ENCODE measurements around the gene DMBT1. TPM values are rescaled to one million over a fixed set of nuclear protein-coding genes. Genes with fewer than 3 reads are reported as not detected.

DMBT1 gene
- total RNA-seq, 4 donors from 2014 or later: 0.15 to 0.62 (median 0.31) TPM

- no peak overlapping the region for H3K4me3 ChIP-seq
- no peaks in the 10 kb centered on the region for H3K4me1 ChIP-seq
- no peak overlapping the region for H3K27ac ChIP-seq
- H3K9me3 ChIP-seq: no peaks in the 10 kb centered on the region
- TF ChIP-seq EP300 (IDR thresholded peaks at IDR 0.05) (no peak), POLR2AphosphoS5 (IDR thresholded peaks at IDR 0.05) (no peak), CTCF (IDR thresholded peaks at IDR 0.05) (no peak), POLR2A (IDR thresholded peaks at IDR 0.05) (no peak)
- no peaks in the 10 kb centered on the region for H3K27me3 ChIP-seq
- 66% methylated on average over 5 of the region's 6 CpGs for WGBS
- no peaks in the 10 kb centered on the region for H3K36me3 ChIP-seq
- DNase-seq (ENCODE audit: low spot score in 2 of 2): peak in 1 of 2 donors; percentile 10
Observed at GRCh38 chr10:122660696-122661095, 100.1 kb downstream of the DMBT1 start.

GRCh38 chr10:122662231-122662630, 101.7 kb downstream of the DMBT1 start:
- peak; percentile 32 to 59 for DNase-seq (ENCODE audit: low spot score in 2 of 2)
- Histone ChIP-seq H3K4me3 (no peak overlapping the region), H3K9me3 (no peaks in the 10 kb centered on the region), H3K27ac (no peak overlapping the region), H3K4me1 (no peaks in the 10 kb centered on the region), H3K27me3 (peaks cover under 1% of the 10 kb centered on the region), H3K36me3 (no peaks in the 10 kb centered on the region)
- TF ChIP-seq POLR2AphosphoS5 (IDR thresholded peaks at IDR 0.05) (no peak), EP300 (IDR thresholded peaks at IDR 0.05) (no peak), POLR2A (IDR thresholded peaks at IDR 0.05) (no peak), CTCF (IDR thresholded peaks at IDR 0.05) (no peak)
- 58% methylated on average over 6 of the region's 6 CpGs for WGBS

- WGBS: 89% methylated on average over 4 of the region's 5 CpGs
- no peaks in the 10 kb centered on the region for H3K4me1 ChIP-seq
Observed at GRCh38 chr10:122663516-122664130, 103.1 kb downstream of the DMBT1 start.

GRCh38 chr10:122664501-122664900, 103.9 kb downstream of the DMBT1 start:
- Histone ChIP-seq H3K36me3 (no peaks in the 10 kb centered on the region), H3K4me3 (no peak overlapping the region), H3K27ac (no peak overlapping the region), H3K4me1 (no peaks in the 10 kb centered on the region), H3K27me3 (peaks cover 3% of the 10 kb centered on the region), H3K9me3 (no peaks in the 10 kb centered on the region)
- WGBS: 77% methylated on average over 8 of the region's 8 CpGs
- TF ChIP-seq POLR2AphosphoS5 (IDR thresholded peaks at IDR 0.05): no peak
- TF ChIP-seq CTCF (IDR thresholded peaks at IDR 0.05): no peak
- DNase-seq (ENCODE audit: low spot score in 2 of 2): peak; percentile 46 to 71

More at GRCh38 chr10:122663516-122664130, 103.1 kb downstream of the DMBT1 start:
- Histone ChIP-seq H3K27ac (no peak overlapping the region), H3K36me3 (no peaks in the 10 kb centered on the region), H3K4me3 (no peak overlapping the region), H3K27me3 (peaks cover 3% of the 10 kb centered on the region), H3K9me3 (no peaks in the 10 kb centered on the region)
- TF ChIP-seq POLR2AphosphoS5 (IDR thresholded peaks at IDR 0.05) (no peak), EP300 (IDR thresholded peaks at IDR 0.05) (no peak), CTCF (IDR thresholded peaks at IDR 0.05) (no peak), POLR2A (IDR thresholded peaks at IDR 0.05) (no peak)
- peak; percentile 41 to 57 for DNase-seq (ENCODE audit: low spot score in 2 of 2)

GRCh38 chr10:122665329-122665860, 104.8 kb downstream of the DMBT1 start:
- no peaks in the 10 kb centered on the region for H3K4me1 ChIP-seq
- no peak overlapping the region for H3K27ac ChIP-seq
- H3K36me3 ChIP-seq: no peaks in the 10 kb centered on the region
- TF ChIP-seq CTCF (IDR thresholded peaks at IDR 0.05) (no peak), POLR2A (IDR thresholded peaks at IDR 0.05) (no peak)
- DNase-seq (ENCODE audit: low spot score in 2 of 2): peak; percentile 0 to 21
- H3K4me3 ChIP-seq: no peak overlapping the region
- peaks cover 3% of the 10 kb centered on the region for H3K27me3 ChIP-seq
- 75% methylated on average over 7 of the region's 7 CpGs for WGBS
- no peaks in the 10 kb centered on the region for H3K9me3 ChIP-seq
